ENCODE data around the gene APOL4.
"Not testable (repeated sequence)": the region's sequence is repeated elsewhere in the genome, so short reads cannot be mapped to it uniquely, and the experiment has no call there.

Gene APOL4

GRCh38 chr22:36156119-36156514, 45.5 kb downstream of the APOL4 start:
- no peak for DNase-seq (ENCODE audit: low read depth in 2 of 2, low spot score in 1 of 2)

- DNase-seq (ENCODE audit: low read depth in 2 of 2, low spot score in 1 of 2): no peak
Observed at GRCh38 chr22:36155702-36156101, 45.9 kb downstream of the APOL4 start.

- no peak for DNase-seq (ENCODE audit: low read depth in 2 of 2, low spot score in 1 of 2)
Observed at GRCh38 chr22:36154423-36154945, 47.1 kb downstream of the APOL4 start.

- no peak for DNase-seq (ENCODE audit: low read depth in 2 of 2, low spot score in 1 of 2)
Observed at GRCh38 chr22:36153501-36154422, 47.8 kb downstream of the APOL4 start.

- not testable (repeated sequence) for DNase-seq (ENCODE audit: low read depth in 2 of 2, low spot score in 1 of 2)
Observed at GRCh38 chr22:36152821-36153220, 48.8 kb downstream of the APOL4 start.

GRCh38 chr22:36152088-36152487, 49.5 kb downstream of the APOL4 start:
- DNase-seq (ENCODE audit: low read depth in 2 of 2, low spot score in 1 of 2): no peak

GRCh38 chr22:36151006-36151595, 50.5 kb downstream of the APOL4 start:
- no peak for DNase-seq (ENCODE audit: low read depth in 2 of 2, low spot score in 1 of 2)

- no peak for DNase-seq (ENCODE audit: low read depth in 2 of 2, low spot score in 1 of 2)
Observed at GRCh38 chr22:36149441-36149840, 52.2 kb downstream of the APOL4 start.

GRCh38 chr22:36148411-36148810, 53.2 kb downstream of the APOL4 start:
- no peak for DNase-seq (ENCODE audit: low read depth in 2 of 2, low spot score in 1 of 2)

GRCh38 chr22:36147196-36147791, 54.3 kb downstream of the APOL4 start:
- no peak for DNase-seq (ENCODE audit: low read depth in 2 of 2, low spot score in 1 of 2)

GRCh38 chr22:36145881-36146280, 55.7 kb downstream of the APOL4 start:
- DNase-seq (ENCODE audit: low read depth in 2 of 2, low spot score in 1 of 2): no peak

- no peak for DNase-seq (ENCODE audit: low read depth in 2 of 2, low spot score in 1 of 2)
Observed at GRCh38 chr22:36144886-36145541, 56.6 kb downstream of the APOL4 start.

GRCh38 chr22:36143956-36144355, 57.7 kb downstream of the APOL4 start:
- no peak for DNase-seq (ENCODE audit: low read depth in 2 of 2, low spot score in 1 of 2)

- no peak for DNase-seq (ENCODE audit: low read depth in 2 of 2, low spot score in 1 of 2)
Observed at GRCh38 chr22:36143066-36143815, 58.4 kb downstream of the APOL4 start.

- DNase-seq (ENCODE audit: low read depth in 2 of 2, low spot score in 1 of 2): no peak
Observed at GRCh38 chr22:36141481-36141880, 60.1 kb downstream of the APOL4 start.

Measured in stimulated activated CD8-positive, alpha-beta memory T cell treated with anti-CD3 and anti-CD28 coated beads, Interleukin-4, amount 100 ng/mL, for 4 hours (primary cell).